H9 (cell line): ENCODE data around the gene LRRC23. TPM values are rescaled to one million over a fixed set of nuclear protein-coding genes. Genes with fewer than 3 reads are reported as not detected.

Source experiments
- DNase-seq: peaks from one replicate; pipeline ENCODE4 v3.0.0-alpha.2; 2017
- H2AFZ ChIP-seq: one replicate; pipeline ENCODE4 v1.6.1; 2013; ENCODE audit warnings: mild to moderate bottlenecking, low read length, control low read depth, moderate library complexity
- H2AK5ac ChIP-seq: 2 replicates; pipeline ENCODE4 v1.6.1; 2013; ENCODE audit warnings: low read length, control low read depth, mixed read lengths; ENCODE audit not compliant: insufficient read length
- H2BK120ac ChIP-seq: one replicate; pipeline ENCODE4 v1.6.1; 2013; ENCODE audit warnings: low read depth, mild to moderate bottlenecking, low read length, control low read depth, inconsistent platforms; ENCODE audit not compliant: poor library complexity, severe bottlenecking
- H2BK12ac ChIP-seq: 2 replicates; pipeline ENCODE4 v1.6.1; 2013; ENCODE audit warnings: low read length, control low read depth, mixed read lengths, low read depth; ENCODE audit not compliant: insufficient read length
- H2BK15ac ChIP-seq: 2 replicates; pipeline ENCODE4 v1.6.1; 2013; ENCODE audit warnings: low read depth, low read length, control low read depth
- H2BK20ac ChIP-seq: one replicate; pipeline ENCODE4 v1.6.1; 2013; ENCODE audit warnings: low read depth, mild to moderate bottlenecking, low read length, control low read depth, inconsistent platforms; ENCODE audit not compliant: poor library complexity, severe bottlenecking
- H2BK5ac ChIP-seq: 2 replicates; pipeline ENCODE4 v1.6.1; 2013; ENCODE audit warnings: low read length, control low read depth, mixed read lengths; ENCODE audit not compliant: insufficient read length
- H3K14ac ChIP-seq: 2 replicates; pipeline ENCODE4 v1.6.1; 2013; ENCODE audit warnings: low read length, control low read depth; ENCODE audit not compliant: insufficient read depth
- H3K18ac ChIP-seq: 2 replicates; pipeline ENCODE4 v1.6.1; 2013; ENCODE audit warnings: low read depth, mild to moderate bottlenecking, mixed read lengths, low read length, control low read depth; ENCODE audit not compliant: insufficient read length
- H3K23ac ChIP-seq: 2 replicates; pipeline ENCODE4 v1.6.1; 2013; ENCODE audit warnings: low read length, control low read depth, mixed read lengths, low read depth; ENCODE audit not compliant: insufficient read length
- H3K23me2 ChIP-seq: 2 replicates; pipeline ENCODE4 v1.6.1; 2013; ENCODE audit warnings: low read depth, mild to moderate bottlenecking, mixed read lengths, low read length, control low read depth; ENCODE audit not compliant: insufficient read length, poor library complexity, severe bottlenecking
- H3K27ac ChIP-seq: 2 replicates; pipeline ENCODE4 v1.5.1; 2013; ENCODE audit warnings: low read length, control low read depth, mixed read lengths, low read depth; ENCODE audit not compliant: insufficient read length
- H3K27me3 ChIP-seq: 2 replicates; pipeline ENCODE4 v1.6.1; 2013; ENCODE audit warnings: low read length, control low read depth, inconsistent platforms; ENCODE audit not compliant: insufficient read depth
- H3K4ac ChIP-seq: 2 replicates; pipeline ENCODE4 v1.6.1; 2013; ENCODE audit warnings: low read depth, mild to moderate bottlenecking, control low read depth, inconsistent platforms, low read length, moderate library complexity
- H3K4me1 ChIP-seq: 2 replicates; pipeline ENCODE4 v1.6.1; 2013; ENCODE audit warnings: low read length, control low read depth, inconsistent platforms; ENCODE audit not compliant: insufficient read depth
- H3K4me2 ChIP-seq: 2 replicates; pipeline ENCODE4 v1.6.1; 2013; ENCODE audit warnings: low read length, control low read depth, mixed read lengths; ENCODE audit not compliant: insufficient read length, insufficient read depth
- H3K56ac ChIP-seq: 2 replicates; pipeline ENCODE4 v1.6.1; 2013; ENCODE audit warnings: low read depth, mild to moderate bottlenecking, mixed read lengths, low read length, control low read depth; ENCODE audit not compliant: insufficient read length
- H3K79me1 ChIP-seq: 2 replicates; pipeline ENCODE4 v1.6.1; 2013; ENCODE audit warnings: low read depth, mild to moderate bottlenecking, moderate library complexity, low read length, control low read depth, inconsistent platforms; ENCODE audit not compliant: insufficient read depth, poor library complexity, severe bottlenecking
- H3K79me2 ChIP-seq: 2 replicates; pipeline ENCODE4 v1.6.1; 2013; ENCODE audit warnings: low read length, control low read depth, inconsistent platforms; ENCODE audit not compliant: insufficient read depth
- H3K9ac ChIP-seq: 2 replicates; pipeline ENCODE4 v1.6.1; 2013; ENCODE audit warnings: low read length, control low read depth, mixed read lengths; ENCODE audit not compliant: insufficient read length; ENCODE audit errors: extremely low read depth
- H3K9me3 ChIP-seq: one replicate; pipeline ENCODE4 v1.6.1; 2013; ENCODE audit warnings: low read depth, low read length, inconsistent platforms; ENCODE audit not compliant: control insufficient read depth
- H3T11ph ChIP-seq: one replicate; pipeline ENCODE4 v1.6.1; 2013; ENCODE audit warnings: mild to moderate bottlenecking, low read length, control low read depth, inconsistent platforms
- H4K20me1 ChIP-seq: one replicate; pipeline ENCODE4 v1.6.1; 2013; ENCODE audit not compliant: control insufficient read depth, insufficient read length, insufficient read depth
- H4K5ac ChIP-seq: 2 replicates; pipeline ENCODE4 v1.6.1; 2013; ENCODE audit warnings: low read depth, mild to moderate bottlenecking, mixed read lengths, low read length, control low read depth; ENCODE audit not compliant: insufficient read length
- H4K8ac ChIP-seq: replicated peaks from 2 replicates; pipeline ENCODE4 v1.6.1; 2013; ENCODE audit warnings: low read length, control low read depth, mixed read lengths, low read depth; ENCODE audit not compliant: insufficient read length
- H4K91ac ChIP-seq: 2 replicates; pipeline ENCODE4 v1.6.1; 2013; ENCODE audit warnings: low read depth, mild to moderate bottlenecking, moderate library complexity, mixed read lengths, low read length, control low read depth; ENCODE audit not compliant: insufficient read length
- H3K27ac Mint-ChIP-seq, 3 experiments: 2 replicates in 2 of 3; 3 replicates in 1 of 3; pipeline ENCODE4 v1.8.0; 2020 to 2021; ENCODE audit warnings: mixed read lengths in 3 of 3, mild to moderate bottlenecking in 1 of 3, moderate library complexity in 1 of 3
- H3K27me3 Mint-ChIP-seq: 2 replicates; pipeline ENCODE4 v1.8.0; 2021; ENCODE audit warnings: low read depth, mild to moderate bottlenecking, moderate library complexity, mixed read lengths
- H3K36me3 Mint-ChIP-seq, 3 experiments: 2 replicates in 2 of 3; 3 replicates in 1 of 3; pipeline ENCODE4 v1.8.0; 2020 to 2021; ENCODE audit warnings: low read depth in 3 of 3, mixed read lengths in 3 of 3; ENCODE audit not compliant: insufficient read depth in 1 of 3
- H3K4me1 Mint-ChIP-seq, 2 experiments: 2 replicates each; pipeline ENCODE4 v1.8.0; 2020; ENCODE audit warnings: mixed read lengths in 2 of 2
- H3K4me3 Mint-ChIP-seq, 2 experiments: 2 replicates in 1 of 2; 3 replicates in 1 of 2; pipeline ENCODE4 v1.8.0; 2020 to 2021; ENCODE audit warnings: mild to moderate bottlenecking in 2 of 2, mixed read lengths in 2 of 2, moderate library complexity in 1 of 2
- H3K9me3 Mint-ChIP-seq, 2 experiments: 2 replicates in 1 of 2; 3 replicates in 1 of 2; pipeline ENCODE4 v1.8.0; 2020; ENCODE audit warnings: mild to moderate bottlenecking in 2 of 2, mixed read lengths in 2 of 2, moderate library complexity in 1 of 2
- CTCF ChIP-seq: fragments of 200-600 bp; sonication (generic); conservative IDR thresholded peaks from 3 replicates; pipeline ENCODE4 v1.8.0; 2021; ENCODE audit warnings: antibody characterized with exemption, mild to moderate bottlenecking
- WGBS: extraction: QIAGEN DNeasy Blood & Tissue Kit; methylation state at CpG from one replicate; pipeline ENCODE4 v1.1.7; 2013; ENCODE audit warnings: missing lambda C conversion rate, low lambda C conversion rate, mixed read lengths; ENCODE audit not compliant: insufficient read length; ENCODE audit errors: extremely low coverage; 5-methylcytosine and 5-hydroxymethylcytosine counted together
- total RNA-seq: library from RNA; stranded (reverse); gene quantifications from 2 replicates; pipeline ENCODE4 v1.2.1, GENCODE V29; 2021

LRRC23 gene
- total RNA-seq, 1 experiment from 2014 or later = 2.1 TPM

GRCh38 chr12:6867413-6868210 lies 37.0 kb upstream of the LRRC23 start, which contains the start of gene TPI1:
TSS of gene TPI1 (plus strand) at chr12:6867531. CDS start at chr12:6867567, 36 bp downstream.
- no CpG with 5 or more reads among the region's 86 CpGs for WGBS
- no peak within 1 kb of the TSS for H3K4ac ChIP-seq
- H3K79me1 ChIP-seq = no peaks in the 10 kb centered on the region
- H2AFZ ChIP-seq = no peak within 1 kb of the TSS
- no peak within 1 kb of the TSS for H2BK15ac ChIP-seq
- H3K27me3 Mint-ChIP-seq = no peaks in the 10 kb centered on the region; the same call in 1 of the 2 replicates
- no peak within 1 kb of the TSS for H2BK5ac ChIP-seq
- no peaks in the 10 kb centered on the region; the same call in 1 of the 2 replicates for H3K4me1 ChIP-seq
- peaks cover 5% of the 10 kb centered on the region; the same call in 1 of the 2 replicates for H3K79me2 ChIP-seq
- H2BK20ac ChIP-seq = no peak within 1 kb of the TSS
- H3K23ac ChIP-seq = no peak within 1 kb of the TSS
- H3K4me3 Mint-ChIP-seq = peak within 1 kb of the TSS; percentile 93 to 95
- peak within 1 kb of the TSS; percentile 37; the same call in 1 of the 2 replicates for H3K14ac ChIP-seq
- H2BK120ac ChIP-seq = no peak within 1 kb of the TSS
- H3T11ph ChIP-seq = no peak within 1 kb of the TSS
- H3K4me2 ChIP-seq = peak within 1 kb of the TSS; percentile 94
- H4K20me1 ChIP-seq = no peaks in the 10 kb centered on the region
- peaks cover 46 to 76% (median 63%) of the 10 kb centered on the region in 3 experiments for H3K36me3 Mint-ChIP-seq
- H3K4me1 Mint-ChIP-seq = peaks cover 50 to 55% of the 10 kb centered on the region in 2 experiments
- no peak within 1 kb of the TSS for H3K27ac ChIP-seq
- peaks cover 16% of the 10 kb centered on the region for H3K23me2 ChIP-seq
- no peak within 1 kb of the TSS for H3K56ac ChIP-seq
- H4K5ac ChIP-seq = no peak within 1 kb of the TSS
- no peaks in the 10 kb centered on the region for H3K9me3 ChIP-seq
- peak within 1 kb of the TSS; percentile 18 for H3K18ac ChIP-seq
- H4K91ac ChIP-seq = no peak within 1 kb of the TSS
- no peak within 1 kb of the TSS for H2AK5ac ChIP-seq
- H2BK12ac ChIP-seq = no peak within 1 kb of the TSS
- peak within 1 kb of the TSS; percentile 60 for H3K9ac ChIP-seq
- TF ChIP-seq CTCF = no peak
- DNase-seq = peak; percentile 90
- H3K9me3 Mint-ChIP-seq = no peaks in the 10 kb centered on the region; a peak in 1 of 5 replicates
- H4K8ac ChIP-seq = no peak within 1 kb of the TSS
- peak within 1 kb of the TSS; percentile 77 to 95 (median 92); a peak in 5 of 7 replicates for H3K27ac Mint-ChIP-seq
- no peaks in the 10 kb centered on the region for H3K27me3 ChIP-seq
